GM13976 (cell line): ENCODE results near the gene SUN3.

Source experiments
- DNase-seq: peaks from one replicate; pipeline ENCODE4 v3.0.0; 2012; ENCODE audit warnings: low spot score
- in situ Hi-C: fragments of 300-500 bp; cut with MboI; formaldehyde crosslinking; loops from one replicate; pipeline ENCODE4 v1.12.0; 2022; ENCODE audit warnings: low sequenced_read_pairs, mixed read lengths, inconsistent platforms; ENCODE audit not compliant: unreplicated experiment
- TF ChIP-seq, protein P1 (sequence below): IDR thresholded peaks from 2 replicates; pipeline ENCODE4 v1.5.1; 2012; ENCODE audit warnings: borderline replicate concordance, mild to moderate bottlenecking; ENCODE audit not compliant: insufficient read depth; ENCODE audit errors: extremely low read depth, missing control alignments, control extremely low read depth

The SUN3 gene

DNA sequence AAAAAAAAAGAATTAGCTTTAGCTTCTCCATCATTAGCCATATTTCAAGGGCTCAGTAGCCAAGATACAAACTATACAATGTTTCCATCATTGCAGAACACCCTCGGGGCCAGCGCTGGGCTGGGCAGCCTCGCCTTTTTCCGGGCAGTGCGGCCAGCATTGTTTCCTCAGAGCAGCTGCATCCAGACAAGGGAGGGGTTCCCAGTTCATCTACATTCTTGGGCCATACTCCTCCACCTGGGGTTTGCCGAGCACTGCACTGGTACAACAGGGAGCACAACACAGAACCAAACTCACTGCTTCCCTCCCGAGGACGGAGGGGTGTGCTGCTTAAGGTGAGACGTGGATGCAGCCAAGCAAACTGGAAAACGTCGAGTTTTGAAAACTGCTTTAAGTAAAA lies 78.2 kb downstream of the SUN3 start:
- in situ Hi-C loops: no loop called here
- no peak for DNase-seq
- TF ChIP-seq, protein P1, sequence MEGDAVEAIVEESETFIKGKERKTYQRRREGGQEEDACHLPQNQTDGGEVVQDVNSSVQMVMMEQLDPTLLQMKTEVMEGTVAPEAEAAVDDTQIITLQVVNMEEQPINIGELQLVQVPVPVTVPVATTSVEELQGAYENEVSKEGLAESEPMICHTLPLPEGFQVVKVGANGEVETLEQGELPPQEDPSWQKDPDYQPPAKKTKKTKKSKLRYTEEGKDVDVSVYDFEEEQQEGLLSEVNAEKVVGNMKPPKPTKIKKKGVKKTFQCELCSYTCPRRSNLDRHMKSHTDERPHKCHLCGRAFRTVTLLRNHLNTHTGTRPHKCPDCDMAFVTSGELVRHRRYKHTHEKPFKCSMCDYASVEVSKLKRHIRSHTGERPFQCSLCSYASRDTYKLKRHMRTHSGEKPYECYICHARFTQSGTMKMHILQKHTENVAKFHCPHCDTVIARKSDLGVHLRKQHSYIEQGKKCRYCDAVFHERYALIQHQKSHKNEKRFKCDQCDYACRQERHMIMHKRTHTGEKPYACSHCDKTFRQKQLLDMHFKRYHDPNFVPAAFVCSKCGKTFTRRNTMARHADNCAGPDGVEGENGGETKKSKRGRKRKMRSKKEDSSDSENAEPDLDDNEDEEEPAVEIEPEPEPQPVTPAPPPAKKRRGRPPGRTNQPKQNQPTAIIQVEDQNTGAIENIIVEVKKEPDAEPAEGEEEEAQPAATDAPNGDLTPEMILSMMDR: no peak

DNA sequence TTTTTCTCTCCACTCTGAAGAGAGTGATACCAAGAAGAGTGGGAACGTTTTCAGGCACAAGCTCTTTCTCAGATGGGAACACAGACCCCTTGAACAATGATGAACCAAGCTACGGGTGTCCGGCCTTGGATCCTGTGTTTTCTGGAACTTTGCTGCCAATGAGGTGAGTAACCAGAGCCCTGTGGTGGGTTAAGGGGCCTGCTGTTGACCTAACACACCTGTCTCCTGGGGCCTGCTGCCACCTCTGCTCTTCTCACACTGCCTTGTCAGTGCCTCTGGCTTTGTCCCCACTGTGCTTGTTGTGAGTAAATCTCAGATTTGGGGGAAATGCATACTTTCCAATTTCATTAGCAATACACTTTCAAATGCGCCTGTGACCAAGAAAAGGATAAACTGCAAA lies 79.2 kb downstream of the SUN3 start:
- no peak for DNase-seq
- TF ChIP-seq, protein P1: no peak
- in situ Hi-C loops: loop anchor here (10.0 kb wide), 1 partner anchor 165 kb away; no protein-coding TSS in a partner anchor

GRCh38 chr7:47948141-47948790 lies 80.6 kb downstream of the SUN3 start, which contains the start of gene PKD1L1:
Gene PKD1L1, minus strand, starts transcription at chr7:47948466. Its CDS starts 26 bp downstream, at chr7:47948440.
- in situ Hi-C loops: loop anchor here (10.0 kb wide), 1 partner anchor 167 kb away; no protein-coding TSS in a partner anchor
- TF ChIP-seq, protein P1: no peak
- no peak for DNase-seq

- TF ChIP-seq, protein P1: no peak
- in situ Hi-C loops: loop anchor here (10.0 kb wide), 1 partner anchor 167 kb away; no protein-coding TSS in a partner anchor
- no peak for DNase-seq
These were observed 81.6 kb downstream of the SUN3 start for GRCh38 chr7:47947355-47947749.

DNA sequence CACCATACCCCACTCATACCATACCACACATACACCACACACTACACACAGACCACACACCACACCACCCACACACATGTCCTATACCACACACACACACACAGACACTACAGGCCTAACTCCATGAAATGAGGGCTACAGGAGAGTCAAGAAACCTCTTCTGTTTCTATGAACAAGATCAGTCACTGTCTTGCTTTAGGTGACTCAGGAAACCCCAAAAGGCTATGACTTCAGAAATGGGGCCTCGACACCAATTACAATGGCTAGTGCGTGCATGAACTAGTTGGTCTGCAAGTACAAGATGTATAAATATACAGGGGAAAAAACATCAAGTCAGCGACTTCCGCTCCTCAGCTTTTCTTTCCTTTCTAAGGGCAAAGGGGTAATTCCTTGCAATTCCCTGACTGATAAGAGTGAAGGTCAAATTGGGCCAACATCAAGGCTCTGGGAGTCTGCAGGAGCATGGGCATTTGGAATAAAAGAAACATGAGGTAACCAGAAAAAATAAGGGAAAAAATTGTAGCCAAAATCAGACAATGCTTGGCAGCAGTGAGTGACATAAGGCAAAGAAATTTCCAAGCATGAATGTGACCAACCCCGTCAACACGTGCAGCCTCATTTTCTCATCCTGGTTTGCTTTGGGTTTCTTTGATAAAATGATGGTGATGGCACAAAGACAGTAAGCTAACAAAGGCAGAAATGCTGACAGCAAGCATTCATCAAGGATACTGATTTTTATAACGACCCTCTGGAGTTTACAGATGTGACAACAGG lies 82.1 kb downstream of the SUN3 start:
- TF ChIP-seq, protein P1: no peak
- no peak for DNase-seq
- in situ Hi-C loops: loop anchor here (10.0 kb wide), 1 partner anchor 168 kb away; no protein-coding TSS in a partner anchor

- TF ChIP-seq, protein P1: peak; percentile 55
- in situ Hi-C loops: loop anchor here (10.0 kb wide), 1 partner anchor 169 kb away; no protein-coding TSS in a partner anchor
- DNase-seq: peak; percentile 62
These were observed 83.5 kb downstream of the SUN3 start for GRCh38 chr7:47945261-47946015.
